HAP-1 (cell line): ENCODE measurements around the gene FOXA1.

Source experiments
- DNase-seq, 2 experiments: peaks; one replicate each; pipeline ENCODE4 v3.0.0-alpha.2; 2016 to 2020; ENCODE audit warnings: low spot score in 2 of 2
- H3K27me3 ChIP-seq: fragments of 250-450 bp; sonication (Bioruptor Pico); 2 replicates; pipeline ENCODE4 v1.5.1; 2020; ENCODE audit warnings: low read depth, mild to moderate bottlenecking, moderate library complexity
- H3K36me3 ChIP-seq: fragments of 250-450 bp; sonication (Bioruptor Pico); replicated peaks from 2 replicates; pipeline ENCODE4 v1.5.1; 2020; ENCODE audit warnings: mild to moderate bottlenecking
- H3K4me1 ChIP-seq: fragments of 250-450 bp; sonication (Bioruptor Pico); 2 replicates; pipeline ENCODE4 v1.5.1; 2020; ENCODE audit warnings: mild to moderate bottlenecking
- H3K4me3 ChIP-seq: fragments of 250-450 bp; sonication (Bioruptor Pico); 2 replicates; pipeline ENCODE4 v1.5.1; 2020; ENCODE audit warnings: mild to moderate bottlenecking, moderate library complexity
- H3K9me3 ChIP-seq: fragments of 250-450 bp; sonication (Bioruptor Pico); 2 replicates; pipeline ENCODE4 v1.5.1; 2020; ENCODE audit warnings: mild to moderate bottlenecking, moderate library complexity
- in situ Hi-C: fragments of 300-500 bp; cut with MboI; formaldehyde crosslinking; loops from 3 replicates; pipeline ENCODE4 v1.14.3; 2020; ENCODE audit warnings: low sequenced_read_pairs, inconsistent platforms, mixed read lengths

The FOXA1 gene

GRCh38 chr14:37616853-37617252 is 21.8 kb upstream of the FOXA1 start:
- H3K27me3 ChIP-seq = no peaks in the 10 kb centered on the region
- H3K36me3 ChIP-seq = no peaks in the 10 kb centered on the region
- DNase-seq = no peak
- H3K9me3 ChIP-seq = peaks cover 5% of the 10 kb centered on the region
- H3K4me3 ChIP-seq = no peak overlapping the region
- no peaks in the 10 kb centered on the region for H3K4me1 ChIP-seq
- in situ Hi-C loops = no loop called here

DNA sequence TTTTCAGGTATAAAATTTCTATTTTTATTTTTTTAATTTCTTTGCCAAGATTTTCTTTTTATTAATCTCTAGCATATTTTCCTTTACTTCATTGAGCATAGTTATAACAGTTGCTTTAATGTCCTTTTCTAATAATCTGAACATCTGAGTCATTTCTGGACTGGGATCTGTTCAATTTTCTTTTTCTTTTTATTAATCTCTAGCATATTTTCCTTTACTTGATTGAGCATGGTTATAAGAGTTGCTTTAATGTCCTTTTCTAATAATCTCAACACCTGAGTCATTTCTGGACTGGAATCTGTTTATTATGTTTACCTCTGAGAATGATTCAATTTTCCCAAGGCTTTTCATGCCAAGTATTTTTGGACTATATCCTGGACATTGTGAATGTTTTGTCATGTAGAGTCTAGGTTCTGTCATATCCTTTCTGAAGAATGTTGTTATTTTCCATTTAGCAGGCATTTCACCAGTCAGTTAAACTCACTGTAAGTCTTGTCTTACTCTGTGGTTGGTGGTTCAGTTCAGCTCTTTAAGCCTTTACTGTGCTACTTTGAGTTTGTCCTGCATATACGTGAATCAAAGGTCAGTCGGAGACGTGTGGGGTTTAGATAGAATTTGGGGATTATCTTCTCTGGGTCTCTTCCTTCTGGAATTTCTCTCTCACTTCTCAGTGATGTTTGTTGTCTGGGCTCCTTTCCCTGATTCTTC is 20.7 kb upstream of the FOXA1 start:
- DNase-seq = no peak
- Histone ChIP-seq H3K4me1 (no peaks in the 10 kb centered on the region), H3K9me3 (peaks cover 5% of the 10 kb centered on the region), H3K36me3 (no peaks in the 10 kb centered on the region), H3K27me3 (no peaks in the 10 kb centered on the region), H3K4me3 (no peak overlapping the region)
- in situ Hi-C loops = no loop called here

- Histone ChIP-seq H3K27me3 (no peaks in the 10 kb centered on the region), H3K4me1 (no peaks in the 10 kb centered on the region), H3K9me3 (peaks cover 5% of the 10 kb centered on the region), H3K4me3 (no peak overlapping the region), H3K36me3 (no peaks in the 10 kb centered on the region)
- no peak for DNase-seq
- in situ Hi-C loops = no loop called here
Observed at GRCh38 chr14:37610945-37611523, 16.0 kb upstream of the FOXA1 start.

GRCh38 chr14:37608649-37609048 is 13.6 kb upstream of the FOXA1 start:
- H3K4me1 ChIP-seq = no peaks in the 10 kb centered on the region
- no peaks in the 10 kb centered on the region for H3K27me3 ChIP-seq
- no peaks in the 10 kb centered on the region for H3K9me3 ChIP-seq
- H3K36me3 ChIP-seq = no peaks in the 10 kb centered on the region
- H3K4me3 ChIP-seq = no peak overlapping the region
- in situ Hi-C loops = no loop called here
- DNase-seq = no peak

GRCh38 chr14:37606678-37607077 is 11.6 kb upstream of the FOXA1 start:
- DNase-seq = no peak
- Histone ChIP-seq H3K4me1 (no peaks in the 10 kb centered on the region), H3K9me3 (no peaks in the 10 kb centered on the region), H3K36me3 (no peaks in the 10 kb centered on the region), H3K4me3 (no peak overlapping the region), H3K27me3 (no peaks in the 10 kb centered on the region)
- in situ Hi-C loops = no loop called here

DNA sequence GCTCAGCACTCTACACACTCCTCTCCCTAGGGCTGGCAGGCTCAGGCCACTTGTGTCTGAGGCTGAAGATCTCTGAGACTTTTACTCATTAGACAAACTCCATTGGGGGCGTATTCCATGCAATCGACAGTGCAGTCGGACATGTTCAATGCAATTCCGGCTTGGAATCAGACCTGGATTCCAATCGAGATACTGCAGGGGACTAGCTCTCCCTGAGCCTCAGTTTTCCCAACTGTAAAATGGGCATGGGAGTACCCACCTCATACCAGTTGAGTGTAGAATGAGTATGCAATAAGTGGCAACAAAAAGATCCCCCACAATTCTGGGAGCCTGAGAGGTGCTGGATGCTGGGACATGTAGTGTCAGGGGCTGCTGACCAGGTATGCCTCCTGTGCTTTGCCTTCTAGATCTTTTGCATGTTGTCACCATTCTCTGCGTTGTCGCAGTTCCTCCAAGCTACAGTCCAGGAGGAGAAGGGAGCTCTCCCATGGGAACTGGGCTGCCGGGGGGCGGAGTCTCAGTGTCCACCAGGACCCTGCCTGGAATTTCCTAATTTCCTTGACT is 8.7 kb upstream of the FOXA1 start:
- H3K9me3 ChIP-seq = no peaks in the 10 kb centered on the region
- H3K27me3 ChIP-seq = no peaks in the 10 kb centered on the region
- in situ Hi-C loops = loop anchor here (5.0 kb wide), 1 partner anchor 49 kb away; no protein-coding TSS in a partner anchor
- H3K4me1 ChIP-seq = peaks cover 18% of the 10 kb centered on the region
- H3K4me3 ChIP-seq = no peak overlapping the region
- DNase-seq = no peak
- H3K36me3 ChIP-seq = no peaks in the 10 kb centered on the region

- H3K4me3 ChIP-seq = no peak overlapping the region
- in situ Hi-C loops = loop anchor here (5.0 kb wide), 1 partner anchor 49 kb away; no protein-coding TSS in a partner anchor
- no peak for DNase-seq
- no peaks in the 10 kb centered on the region for H3K36me3 ChIP-seq
- no peaks in the 10 kb centered on the region for H3K9me3 ChIP-seq
- H3K27me3 ChIP-seq = no peaks in the 10 kb centered on the region
- peaks cover 18% of the 10 kb centered on the region for H3K4me1 ChIP-seq
Observed at GRCh38 chr14:37602605-37603453, 7.8 kb upstream of the FOXA1 start.

GRCh38 chr14:37601865-37602264 is 6.8 kb upstream of the FOXA1 start:
- H3K4me3 ChIP-seq = no peak overlapping the region
- no peak for DNase-seq
- H3K4me1 ChIP-seq = peaks cover 21% of the 10 kb centered on the region
- H3K36me3 ChIP-seq = no peaks in the 10 kb centered on the region
- H3K27me3 ChIP-seq = no peaks in the 10 kb centered on the region
- H3K9me3 ChIP-seq = no peaks in the 10 kb centered on the region
- in situ Hi-C loops = loop anchor here (5.0 kb wide), 1 partner anchor 50 kb away; no protein-coding TSS in a partner anchor

DNA sequence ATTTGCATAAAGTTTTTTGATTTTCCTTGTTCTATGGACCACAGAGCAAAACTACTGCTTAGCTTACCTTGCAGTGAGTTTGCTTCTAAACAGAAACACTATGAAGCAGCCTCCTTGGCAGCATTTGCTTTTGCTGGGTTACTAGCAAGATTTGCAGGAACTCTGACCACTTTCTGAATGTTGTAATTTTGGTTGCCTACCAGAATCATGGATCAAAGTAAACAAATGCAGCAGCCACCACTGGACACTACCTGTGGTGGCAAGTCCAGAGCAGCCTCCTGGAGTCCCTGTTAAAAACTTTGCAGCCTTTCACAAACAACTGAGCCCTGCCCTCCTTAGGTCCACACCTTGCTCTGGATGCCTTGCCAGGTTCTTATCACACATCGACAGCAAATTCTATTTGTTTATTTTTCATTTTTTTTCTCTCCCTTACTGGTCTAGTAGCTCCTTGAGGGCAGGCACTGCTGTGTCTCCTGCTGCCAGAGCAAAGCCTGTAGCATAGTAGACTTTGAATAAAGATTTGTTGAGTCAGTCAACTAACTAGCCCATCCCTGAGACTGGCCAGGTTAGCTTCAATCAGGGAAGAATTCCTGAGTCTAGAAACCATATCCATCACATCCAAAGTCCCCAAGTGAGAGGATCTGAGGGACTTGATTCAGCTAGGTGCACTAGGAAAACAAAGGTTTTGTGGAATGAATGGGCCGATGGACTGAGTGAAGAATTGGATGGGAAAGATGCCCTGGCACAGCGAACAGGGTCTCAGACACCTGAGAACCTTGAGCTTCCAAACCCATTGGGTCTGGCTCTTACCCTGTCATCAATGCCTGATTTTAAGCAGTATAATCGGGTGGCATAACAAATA is 6.1 kb upstream of the FOXA1 start:
- Histone ChIP-seq H3K27me3 (no peaks in the 10 kb centered on the region), H3K9me3 (no peaks in the 10 kb centered on the region), H3K4me1 (peaks cover 28% of the 10 kb centered on the region), H3K4me3 (no peak overlapping the region), H3K36me3 (no peaks in the 10 kb centered on the region)
- DNase-seq = no peak
- in situ Hi-C loops = loop anchor here (5.0 kb wide), 1 partner anchor 51 kb away; no protein-coding TSS in a partner anchor

DNA sequence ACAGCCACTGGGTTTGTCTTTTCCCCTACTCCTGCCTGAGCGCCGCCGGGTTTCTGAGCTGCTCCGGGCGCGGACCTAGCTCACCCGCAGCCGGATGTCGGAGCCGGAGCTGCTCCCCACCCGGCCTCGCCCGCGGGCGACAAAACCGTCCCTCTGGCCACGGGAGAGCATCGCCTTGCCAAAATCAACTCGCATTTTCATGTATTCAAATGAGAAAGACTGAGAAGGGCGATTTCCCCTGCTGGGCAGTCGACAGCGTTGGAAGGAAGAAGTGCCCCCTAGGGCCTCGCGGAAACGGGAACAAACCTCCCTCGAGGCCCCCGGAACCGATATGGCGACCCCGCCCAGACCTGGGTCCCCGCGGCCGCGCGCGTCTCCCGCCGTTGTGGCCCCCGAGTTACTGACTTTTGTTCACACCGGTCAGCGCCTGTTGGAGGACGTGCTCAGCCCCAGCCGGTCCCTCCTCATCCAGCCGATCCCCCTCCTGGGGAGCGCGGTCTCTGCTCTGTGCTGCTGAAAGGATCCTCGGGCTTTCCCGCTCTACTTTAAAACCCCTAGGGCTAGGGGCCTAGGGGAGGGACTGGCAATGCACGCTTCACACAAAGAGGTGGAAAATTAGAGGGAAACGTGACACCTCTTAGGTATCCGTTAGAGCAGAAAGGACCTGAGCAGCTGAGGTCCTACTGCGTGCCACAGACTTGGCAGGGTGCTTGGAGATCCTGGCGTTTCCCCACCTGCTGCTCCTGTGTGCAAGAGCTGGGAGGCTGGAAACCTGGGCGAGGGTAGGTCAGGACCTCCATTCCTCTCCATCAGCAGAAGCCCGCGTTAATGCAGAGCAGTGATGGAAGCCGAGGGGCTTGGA is 4.7 kb upstream of the FOXA1 start:
- H3K36me3 ChIP-seq = no peaks in the 10 kb centered on the region
- H3K4me1 ChIP-seq = peaks cover 28% of the 10 kb centered on the region
- in situ Hi-C loops = loop anchor here (5.0 kb wide), 2 partner anchors 53 to 268 kb away; no protein-coding TSS in a partner anchor
- H3K27me3 ChIP-seq = no peaks in the 10 kb centered on the region
- peak overlapping the region; percentile 40 for H3K4me3 ChIP-seq
- no peaks in the 10 kb centered on the region for H3K9me3 ChIP-seq
- DNase-seq = peak; percentile 67 to 71

DNA sequence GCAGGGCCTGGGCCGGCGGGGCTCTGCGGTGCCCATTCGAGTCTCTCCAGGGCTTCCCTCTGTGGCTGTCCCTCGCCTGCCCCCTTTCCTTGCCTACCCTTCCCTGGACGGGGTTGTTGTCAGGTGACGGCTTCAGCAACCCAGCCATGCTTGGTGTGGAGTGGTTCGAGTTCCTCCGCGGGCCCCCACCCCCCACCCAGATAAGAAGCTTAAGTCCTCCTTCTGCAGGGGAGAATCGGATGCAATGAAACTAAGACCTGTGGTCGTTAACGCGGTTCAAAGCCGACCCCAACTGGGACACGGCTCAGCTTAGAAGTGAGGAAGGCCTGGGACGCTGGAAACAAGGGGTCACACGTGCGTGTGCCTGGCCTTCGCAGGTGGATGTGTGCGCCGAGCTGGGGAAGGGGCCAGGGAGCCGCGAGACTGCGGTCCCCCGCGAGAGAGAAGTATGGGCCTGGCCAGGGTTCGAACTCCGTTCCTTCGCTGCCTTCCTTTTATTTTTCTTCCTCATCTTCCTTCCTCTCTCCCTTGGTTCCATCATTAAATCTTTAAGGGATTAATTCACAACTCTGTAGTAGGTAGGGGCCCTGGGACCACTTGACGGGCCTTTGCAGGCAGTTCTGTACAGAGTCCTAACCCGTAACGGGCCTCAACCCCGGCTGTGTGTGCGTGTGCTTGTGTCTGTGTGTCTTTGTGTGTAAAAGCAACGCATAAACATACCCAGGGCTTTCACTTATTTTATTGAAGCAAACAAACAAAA is 3.9 kb upstream of the FOXA1 start:
- Histone ChIP-seq H3K27me3 (no peaks in the 10 kb centered on the region), H3K4me1 (peaks cover 28% of the 10 kb centered on the region), H3K36me3 (no peaks in the 10 kb centered on the region), H3K9me3 (no peaks in the 10 kb centered on the region), H3K4me3 (peak overlapping the region; percentile 40)
- peak in 1 of 2 experiments; percentile 23 for DNase-seq
- in situ Hi-C loops = loop anchor here (5.0 kb wide), 1 partner anchor 268 kb away; no protein-coding TSS in a partner anchor
